Measurements from ENCODE around the gene OR2V2. TPM values are rescaled to one million over a fixed set of nuclear protein-coding genes. Genes with fewer than 3 reads are reported as not detected.
A peak's percentile ranks its signal among the peaks of the same experiment; 100 is the strongest.

The OR2V2 gene
- total and polyA plus RNA-seq, 10 of the 15 experiments (the other 5 are each of a cell fraction or from before 2014, with no cell fraction given), result 0.26 TPM; not detected in 9

DNA sequence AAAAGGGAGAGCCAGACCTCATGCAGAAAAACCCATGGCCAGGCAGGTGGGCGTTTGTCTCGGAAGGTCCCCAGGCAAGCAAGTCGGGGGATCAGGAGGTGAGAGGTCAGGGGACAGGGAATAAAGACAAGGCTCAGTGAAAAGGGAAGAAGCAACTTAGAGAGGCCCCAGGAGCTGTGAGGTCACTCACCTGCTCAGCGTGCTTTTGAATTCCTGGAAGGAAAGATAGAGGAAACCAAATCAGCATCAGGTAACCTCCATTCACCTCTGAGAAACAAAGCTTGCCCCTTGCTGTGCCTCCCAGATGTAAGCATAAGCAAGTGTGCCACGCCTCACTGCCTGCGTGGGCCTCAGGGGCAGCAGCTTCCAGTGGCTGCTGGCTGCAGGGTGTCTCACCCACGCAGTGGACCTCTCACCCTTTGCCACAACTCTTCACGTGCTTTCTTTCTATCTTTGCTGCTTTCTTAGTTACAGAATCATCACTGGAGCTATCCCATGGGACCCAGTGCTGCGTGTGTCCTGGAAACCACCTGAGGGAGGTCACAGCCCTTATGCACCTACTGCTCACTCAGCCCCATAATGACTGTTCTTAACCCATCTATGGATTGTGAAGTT, 51.6 kb downstream of the OR2V2 start:
- FAIRE-seq (peak; percentile 96), DNase-seq (ENCODE audit: low read depth, low spot score) (no peak), ATAC-seq (peak; percentile 88)
- ChIA-PET SMC1A (ENCODE audit: uncharacterized antibody, unreplicated experiment) (interaction anchor here (1.2 to 3.0 kb wide), 6 partner anchors 8 to 52 kb away, joined by 3 to 15 read pairs (median 4); no protein-coding TSS in a partner anchor), RAD21 (ENCODE audit: unreplicated experiment) (interaction anchor here (0.8 to 3.1 kb wide), 6 partner anchors 8 to 56 kb away, joined by 3 to 8 read pairs (median 6); partner anchors contain the start of gene TRIM41), CTCF (interaction anchor here (0.8 to 2.6 kb wide), 3 partner anchors 8 to 16 kb away, joined by 3 to 15 read pairs (median 9); no protein-coding TSS in a partner anchor), POLR2A (interaction anchor here (0.6 to 3.1 kb wide), 6 partner anchors 11 to 53 kb away, joined by 3 to 18 read pairs (median 4); partner anchors contain the start of gene TRIM41)
- H3K27ac ChIP-seq (ENCODE audit: control insufficient read depth, insufficient read depth), result no peak overlapping the region; the same call in 1 of the 2 replicates
- 0% methylated on average over 9 of the region's 9 CpGs for WGBS (ENCODE audit: insufficient coverage, insufficient replicate concordance, low lambda C conversion rate, missing lambda C conversion rate)
- no peaks in the 10 kb centered on the region for H3K79me2 ChIP-seq (ENCODE audit: control insufficient read depth, insufficient read depth, low read length)
- H3K27me3 ChIP-seq (replicated peaks in 1 of 2; ENCODE audit: control insufficient read depth in 2 of 2, insufficient read depth in 2 of 2, low read length in 1 of 2), result peaks cover 1 to 4% of the 10 kb centered on the region in 2 experiments; a peak in 2 of 4 replicates
- in situ Hi-C loops (cut with MboI), result no loop called here
- intact Hi-C loops (cut with micrococcal nuclease; ENCODE audit: unreplicated experiment), result no loop called here
- peak overlapping the region; percentile 27 for H2AFZ ChIP-seq (ENCODE audit: control insufficient read depth, low read depth, low read length)
- no peaks in the 10 kb centered on the region for H3K36me3 ChIP-seq (ENCODE audit: control insufficient read depth in 2 of 2, insufficient read depth in 2 of 2, low read length in 1 of 2)
- H4K20me1 ChIP-seq (ENCODE audit: control insufficient read depth, insufficient read depth), result no peaks in the 10 kb centered on the region
- peaks cover 19% of the 10 kb centered on the region for H3K4me1 ChIP-seq (ENCODE audit: control insufficient read depth, insufficient read depth, low read length)
- H3K9me3 ChIP-seq (replicated peaks; ENCODE audit: control insufficient read depth, insufficient read depth, low read length), result no peaks in the 10 kb centered on the region
- H3K4me3 ChIP-seq, result no peak overlapping the region
- BruUV-seq (replicated peaks), result no TSS peak
- H3K4me2 ChIP-seq (ENCODE audit: control insufficient read depth, insufficient read depth), result peak overlapping the region; percentile 85
- peak overlapping the region; percentile 33; the same call in 1 of the 2 replicates for H3K9ac ChIP-seq (ENCODE audit: control insufficient read depth, insufficient read depth, low read length)
- TF ChIP-seq RAD51 (IDR thresholded peaks at IDR 0.05) (peak; percentile 84), IKZF1 (conservative IDR thresholded peaks at IDR 0.05) (peak; percentile 97), ZNF217 (IDR thresholded peaks at IDR 0.05) (0 out of 2 replicates have a peak, but pooled peaks have one; percentile 51), SREBF2 (IDR thresholded peaks at IDR 0.05; ENCODE audit: low read length) (no peak), MEF2B (IDR thresholded peaks at IDR 0.05; ENCODE audit: partially characterized antibody, poor library complexity, severe bottlenecking) (peak; percentile 97), MEF2A (IDR thresholded peaks at IDR 0.05; ENCODE audit: insufficient read depth, low read depth, low read length) (0 out of 2 replicates have a peak, but pooled peaks have one; percentile 48), SP1 (IDR thresholded peaks at IDR 0.05; ENCODE audit: low read depth, low read length) (peak; percentile 68), RB1 (IDR thresholded peaks at IDR 0.05; ENCODE audit: borderline replicate concordance) (peak; percentile 34; the same call in 1 of the 2 replicates), EED (IDR thresholded peaks at IDR 0.05; ENCODE audit: low read depth) (peak; percentile 71), EGR1 (IDR thresholded peaks at IDR 0.05; ENCODE audit: borderline replicate concordance in 1 of 2, low read depth in 2 of 2, low read length in 2 of 2) (peak in 1 of 2 experiments; percentile 93; a peak in 2 of 3 replicates), PML (IDR thresholded peaks at IDR 0.05; ENCODE audit: low read length) (no peak), ASH2L (IDR thresholded peaks at IDR 0.05; ENCODE audit: borderline replicate concordance, low read depth) (0 out of 2 replicates have a peak, but pooled peaks have one; percentile 19), IRF4 (IDR thresholded peaks at IDR 0.05; ENCODE audit: low read depth, low read length) (no peak)
- TF ChIP-seq, protein P1, sequence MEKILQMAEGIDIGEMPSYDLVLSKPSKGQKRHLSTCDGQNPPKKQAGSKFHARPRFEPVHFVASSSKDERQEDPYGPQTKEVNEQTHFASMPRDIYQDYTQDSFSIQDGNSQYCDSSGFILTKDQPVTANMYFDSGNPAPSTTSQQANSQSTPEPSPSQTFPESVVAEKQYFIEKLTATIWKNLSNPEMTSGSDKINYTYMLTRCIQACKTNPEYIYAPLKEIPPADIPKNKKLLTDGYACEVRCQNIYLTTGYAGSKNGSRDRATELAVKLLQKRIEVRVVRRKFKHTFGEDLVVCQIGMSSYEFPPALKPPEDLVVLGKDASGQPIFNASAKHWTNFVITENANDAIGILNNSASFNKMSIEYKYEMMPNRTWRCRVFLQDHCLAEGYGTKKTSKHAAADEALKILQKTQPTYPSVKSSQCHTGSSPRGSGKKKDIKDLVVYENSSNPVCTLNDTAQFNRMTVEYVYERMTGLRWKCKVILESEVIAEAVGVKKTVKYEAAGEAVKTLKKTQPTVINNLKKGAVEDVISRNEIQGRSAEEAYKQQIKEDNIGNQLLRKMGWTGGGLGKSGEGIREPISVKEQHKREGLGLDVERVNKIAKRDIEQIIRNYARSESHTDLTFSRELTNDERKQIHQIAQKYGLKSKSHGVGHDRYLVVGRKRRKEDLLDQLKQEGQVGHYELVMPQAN (conservative IDR thresholded peaks at IDR 0.05), result peak; percentile 32; the same call in 1 of the 2 replicates
- TF ChIP-seq, protein P2, sequence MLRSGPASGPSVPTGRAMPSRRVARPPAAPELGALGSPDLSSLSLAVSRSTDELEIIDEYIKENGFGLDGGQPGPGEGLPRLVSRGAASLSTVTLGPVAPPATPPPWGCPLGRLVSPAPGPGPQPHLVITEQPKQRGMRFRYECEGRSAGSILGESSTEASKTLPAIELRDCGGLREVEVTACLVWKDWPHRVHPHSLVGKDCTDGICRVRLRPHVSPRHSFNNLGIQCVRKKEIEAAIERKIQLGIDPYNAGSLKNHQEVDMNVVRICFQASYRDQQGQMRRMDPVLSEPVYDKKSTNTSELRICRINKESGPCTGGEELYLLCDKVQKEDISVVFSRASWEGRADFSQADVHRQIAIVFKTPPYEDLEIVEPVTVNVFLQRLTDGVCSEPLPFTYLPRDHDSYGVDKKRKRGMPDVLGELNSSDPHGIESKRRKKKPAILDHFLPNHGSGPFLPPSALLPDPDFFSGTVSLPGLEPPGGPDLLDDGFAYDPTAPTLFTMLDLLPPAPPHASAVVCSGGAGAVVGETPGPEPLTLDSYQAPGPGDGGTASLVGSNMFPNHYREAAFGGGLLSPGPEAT (IDR thresholded peaks at IDR 0.05; ENCODE audit: low read depth), result peak; percentile 96
- TF ChIP-seq, protein P3, sequence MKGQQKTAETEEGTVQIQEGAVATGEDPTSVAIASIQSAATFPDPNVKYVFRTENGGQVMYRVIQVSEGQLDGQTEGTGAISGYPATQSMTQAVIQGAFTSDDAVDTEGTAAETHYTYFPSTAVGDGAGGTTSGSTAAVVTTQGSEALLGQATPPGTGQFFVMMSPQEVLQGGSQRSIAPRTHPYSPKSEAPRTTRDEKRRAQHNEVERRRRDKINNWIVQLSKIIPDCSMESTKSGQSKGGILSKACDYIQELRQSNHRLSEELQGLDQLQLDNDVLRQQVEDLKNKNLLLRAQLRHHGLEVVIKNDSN (IDR thresholded peaks at IDR 0.05; ENCODE audit: borderline replicate concordance, extremely low read length, insufficient read depth, low read depth, low read length), result peak; percentile 33
- TF ChIP-seq, protein P4, sequence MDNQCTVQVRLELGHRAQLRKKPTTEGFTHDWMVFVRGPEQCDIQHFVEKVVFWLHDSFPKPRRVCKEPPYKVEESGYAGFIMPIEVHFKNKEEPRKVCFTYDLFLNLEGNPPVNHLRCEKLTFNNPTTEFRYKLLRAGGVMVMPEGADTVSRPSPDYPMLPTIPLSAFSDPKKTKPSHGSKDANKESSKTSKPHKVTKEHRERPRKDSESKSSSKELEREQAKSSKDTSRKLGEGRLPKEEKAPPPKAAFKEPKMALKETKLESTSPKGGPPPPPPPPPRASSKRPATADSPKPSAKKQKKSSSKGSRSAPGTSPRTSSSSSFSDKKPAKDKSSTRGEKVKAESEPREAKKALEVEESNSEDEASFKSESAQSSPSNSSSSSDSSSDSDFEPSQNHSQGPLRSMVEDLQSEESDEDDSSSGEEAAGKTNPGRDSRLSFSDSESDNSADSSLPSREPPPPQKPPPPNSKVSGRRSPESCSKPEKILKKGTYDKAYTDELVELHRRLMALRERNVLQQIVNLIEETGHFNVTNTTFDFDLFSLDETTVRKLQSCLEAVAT (IDR thresholded peaks at IDR 0.05), result 0 out of 2 replicates have a peak, but pooled peaks have one; percentile 35
